ENCODE measurements around the gene TMEM270. TPM values are rescaled to one million over a fixed set of nuclear protein-coding genes. Genes with fewer than 3 reads are reported as not detected.
"Not testable (repeated sequence)": the region's sequence is repeated elsewhere in the genome, so short reads cannot be mapped to it uniquely, and the experiment has no call there.

Gene TMEM270
- total RNA-seq, 1 donor from 2014 or later: not detected

- DNase-seq (ENCODE audit: low spot score): no peak
- H3K36me3 Mint-ChIP-seq (ENCODE audit: low read depth, unreplicated experiment): no peaks in the 10 kb centered on the region
- H3K4me3 Mint-ChIP-seq (ENCODE audit: unreplicated experiment): no peak overlapping the region
- peaks cover 5% of the 10 kb centered on the region for H3K27me3 Mint-ChIP-seq (ENCODE audit: unreplicated experiment)
- H3K4me1 Mint-ChIP-seq (ENCODE audit: unreplicated experiment): peaks cover 8% of the 10 kb centered on the region
- no peak overlapping the region for H3K27ac Mint-ChIP-seq (ENCODE audit: unreplicated experiment)
- no peaks in the 10 kb centered on the region for H3K9me3 Mint-ChIP-seq (ENCODE audit: unreplicated experiment)
- TF ChIP-seq CTCF (IDR thresholded peaks at IDR 0.05; ENCODE audit: unreplicated experiment): no peak
Measured at GRCh38 chr7:73832806-73833205, 28.2 kb upstream of the TMEM270 start.

- H3K4me1 Mint-ChIP-seq (ENCODE audit: unreplicated experiment): peaks cover 6% of the 10 kb centered on the region
- no peak for TF ChIP-seq CTCF (IDR thresholded peaks at IDR 0.05; ENCODE audit: unreplicated experiment)
- no peak for DNase-seq (ENCODE audit: low spot score)
- no peaks in the 10 kb centered on the region for H3K9me3 Mint-ChIP-seq (ENCODE audit: unreplicated experiment)
- H3K36me3 Mint-ChIP-seq (ENCODE audit: low read depth, unreplicated experiment): no peaks in the 10 kb centered on the region
- no peak overlapping the region for H3K4me3 Mint-ChIP-seq (ENCODE audit: unreplicated experiment)
- H3K27ac Mint-ChIP-seq (ENCODE audit: unreplicated experiment): no peak overlapping the region
- peaks cover 7% of the 10 kb centered on the region for H3K27me3 Mint-ChIP-seq (ENCODE audit: unreplicated experiment)
Measured at GRCh38 chr7:73833251-73833919, 27.6 kb upstream of the TMEM270 start.

GRCh38 chr7:73834626-73835191 lies 26.2 kb upstream of the TMEM270 start:
- no peaks in the 10 kb centered on the region for H3K36me3 Mint-ChIP-seq (ENCODE audit: low read depth, unreplicated experiment)
- no peaks in the 10 kb centered on the region for H3K9me3 Mint-ChIP-seq (ENCODE audit: unreplicated experiment)
- no peak for DNase-seq (ENCODE audit: low spot score)
- no peak for TF ChIP-seq CTCF (IDR thresholded peaks at IDR 0.05; ENCODE audit: unreplicated experiment)
- H3K27ac Mint-ChIP-seq (ENCODE audit: unreplicated experiment): no peak overlapping the region
- no peak overlapping the region for H3K4me3 Mint-ChIP-seq (ENCODE audit: unreplicated experiment)
- H3K4me1 Mint-ChIP-seq (ENCODE audit: unreplicated experiment): peaks cover 6% of the 10 kb centered on the region
- peaks cover 6% of the 10 kb centered on the region for H3K27me3 Mint-ChIP-seq (ENCODE audit: unreplicated experiment)

GRCh38 chr7:73837167-73837566 lies 23.8 kb upstream of the TMEM270 start:
- not testable (repeated sequence) for H3K27me3 Mint-ChIP-seq (ENCODE audit: unreplicated experiment); H3K4me1 Mint-ChIP-seq (ENCODE audit: unreplicated experiment); H3K9me3 Mint-ChIP-seq (ENCODE audit: unreplicated experiment); DNase-seq (ENCODE audit: low spot score); H3K36me3 Mint-ChIP-seq (ENCODE audit: low read depth, unreplicated experiment); H3K27ac Mint-ChIP-seq (ENCODE audit: unreplicated experiment); H3K4me3 Mint-ChIP-seq (ENCODE audit: unreplicated experiment)

GRCh38 chr7:73838642-73839041 lies 22.3 kb upstream of the TMEM270 start:
- Mint-ChIP-seq H3K36me3 (ENCODE audit: low read depth, unreplicated experiment) (no peaks in the 10 kb centered on the region), H3K9me3 (ENCODE audit: unreplicated experiment) (no peaks in the 10 kb centered on the region), H3K27ac (ENCODE audit: unreplicated experiment) (no peak overlapping the region), H3K27me3 (ENCODE audit: unreplicated experiment) (peaks cover 8% of the 10 kb centered on the region), H3K4me1 (ENCODE audit: unreplicated experiment) (peaks cover 5% of the 10 kb centered on the region), H3K4me3 (ENCODE audit: unreplicated experiment) (no peak overlapping the region)
- no peak for DNase-seq (ENCODE audit: low spot score)
- no peak for TF ChIP-seq CTCF (IDR thresholded peaks at IDR 0.05; ENCODE audit: unreplicated experiment)
